Gastroesophageal sphincter (tissue), 4 donors: ENCODE results near the gene EPHB1. TPM values are rescaled to one million over a fixed set of nuclear protein-coding genes. Genes with fewer than 3 reads are reported as not detected.
A peak's percentile ranks its signal among the peaks of the same experiment; 100 is the strongest.

Experiments
- ATAC-seq: fragments of 150-250 bp; one replicate; pipeline ENCODE4 v1.9.1; 2016; ENCODE audit warnings: mild to moderate bottlenecking, moderate library complexity
- H3K27ac ChIP-seq, 4 donors: fragments of 200-600 bp; sonication (generic) in 3 of 4; 1 replicate in 3 of 4; 2 replicates in 1 of 4; pipeline ENCODE4 v1.5.1; 2016 to 2019
- H3K27me3 ChIP-seq: fragments of 200-600 bp; sonication (generic); one replicate; pipeline ENCODE4 v1.5.1; 2019
- H3K36me3 ChIP-seq, 2 donors: fragments of 200-600 bp; sonication (generic); one replicate each; pipeline ENCODE4 v1.5.1; 2019; ENCODE audit warnings: control low read depth in 1 of 2
- H3K4me1 ChIP-seq, 3 donors: fragments of 200-600 bp; sonication (generic); 1 replicate in 2 of 3; 2 replicates in 1 of 3; pipeline ENCODE4 v1.5.1; 2016 to 2019; ENCODE audit warnings: control low read depth in 2 of 3
- H3K4me3 ChIP-seq, 2 donors: fragments of 200-600 bp; sonication (generic); one replicate each; pipeline ENCODE4 v1.5.1; 2019; ENCODE audit warnings: mild to moderate bottlenecking in 1 of 2, moderate library complexity in 1 of 2
- H3K9me3 ChIP-seq, 3 donors: fragments of 200-600 bp; sonication (generic); one replicate each; pipeline ENCODE4 v1.5.1; 2017 to 2019; ENCODE audit warnings: control low read depth in 2 of 3
- CTCF ChIP-seq, 4 experiments: fragments of 200-600 bp in 2 of 4; fragments of 450-650 bp in 2 of 4; sonication (generic) in 1 of 4; IDR thresholded peaks; one replicate each; pipeline ENCODE4 v1.5.1; 2017 to 2019; ENCODE audit warnings: antibody characterized with exemption in 4 of 4, mild to moderate bottlenecking in 2 of 4, moderate library complexity in 2 of 4
- EP300 ChIP-seq: sonication (generic); formaldehyde crosslinking; IDR thresholded peaks from one replicate; pipeline ENCODE4 v1.6.1; 2017; ENCODE audit warnings: antibody characterized with exemption, mild to moderate bottlenecking
- POLR2A ChIP-seq, 2 donors: fragments of 450-650 bp; IDR thresholded peaks; one replicate each; pipeline ENCODE4 v1.6.1; 2017; ENCODE audit warnings: antibody characterized with exemption in 2 of 2, mild to moderate bottlenecking in 2 of 2, moderate library complexity in 1 of 2
- POLR2AphosphoS5 ChIP-seq: sonication (generic); formaldehyde crosslinking; IDR thresholded peaks from one replicate; pipeline ENCODE4 v1.6.1; 2017; ENCODE audit warnings: antibody characterized with exemption
- WGBS, 2 donors: methylation state at CpG; one replicate each; pipeline ENCODE4 v1.1.5; 2018; ENCODE audit warnings: low coverage in 1 of 2; 5-methylcytosine and 5-hydroxymethylcytosine counted together
- total RNA-seq, 4 donors: library from RNA; depleted of rRNA; stranded (reverse); fragments of >200 nt; gene quantifications; one replicate each; pipeline ENCODE4 v1.1.0, GENCODE V29; 2016

EPHB1 gene
- total RNA-seq, 4 donors from 2014 or later, result 0.81 to 5.7 (median 2.5) TPM; not detected in 1

DNA sequence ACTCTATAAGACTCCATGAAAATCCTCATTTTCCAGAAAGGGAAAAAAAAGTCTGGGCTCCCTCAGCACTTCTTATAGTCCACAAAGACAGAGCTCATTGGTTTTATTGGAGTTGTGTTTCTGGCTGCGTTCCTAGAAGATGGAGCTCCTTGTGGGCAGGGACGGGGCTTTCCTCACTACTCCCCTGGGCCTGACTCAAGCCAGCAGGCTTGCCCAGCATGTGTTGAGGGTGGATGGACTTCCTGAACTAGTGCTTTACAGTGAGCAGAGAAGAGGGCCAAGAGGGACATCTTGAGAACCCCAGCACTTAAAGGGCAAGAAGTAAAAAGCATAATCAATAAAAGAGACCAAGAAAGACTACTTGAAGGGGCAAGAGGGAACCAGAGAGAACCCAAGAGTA lies 43.2 kb upstream of the EPHB1 start:
- peaks cover 3% of the 10 kb centered on the region for H3K27me3 ChIP-seq
- H3K4me1 ChIP-seq, result no peaks in the 10 kb centered on the region
- no peak for ATAC-seq
- TF ChIP-seq POLR2A (IDR thresholded peaks at IDR 0.05) (no peak), POLR2AphosphoS5 (no peak), CTCF (IDR thresholded peaks at IDR 0.05) (no peak), EP300 (no peak)
- no peaks in the 10 kb centered on the region for H3K36me3 ChIP-seq
- H3K27ac ChIP-seq, result no peak overlapping the region
- no peak overlapping the region for H3K4me3 ChIP-seq
- no peaks in the 10 kb centered on the region for H3K9me3 ChIP-seq
- no CpG with 5 or more reads among the region's 2 CpGs for WGBS, 2 donors

GRCh38 chr3:134752761-134753461 lies 42.1 kb upstream of the EPHB1 start:
- peaks cover 3% of the 10 kb centered on the region for H3K27me3 ChIP-seq
- no peaks in the 10 kb centered on the region for H3K9me3 ChIP-seq
- H3K4me1 ChIP-seq, result no peaks in the 10 kb centered on the region
- TF ChIP-seq POLR2A (IDR thresholded peaks at IDR 0.05), result no peak
- TF ChIP-seq EP300, result no peak
- TF ChIP-seq CTCF (IDR thresholded peaks at IDR 0.05), result no peak
- TF ChIP-seq POLR2AphosphoS5, result no peak
- no peak for ATAC-seq
- H3K4me3 ChIP-seq, result no peak overlapping the region
- WGBS, 2 donors, result 22 to 41% methylated on average over 4 to 7 of the region's 9 CpGs
- no peak overlapping the region for H3K27ac ChIP-seq
- no peaks in the 10 kb centered on the region for H3K36me3 ChIP-seq

GRCh38 chr3:134753999-134754742 lies 40.9 kb upstream of the EPHB1 start:
- Histone ChIP-seq H3K36me3 (no peaks in the 10 kb centered on the region), H3K27me3 (peaks cover 3% of the 10 kb centered on the region), H3K4me3 (no peak overlapping the region), H3K4me1 (no peaks in the 10 kb centered on the region), H3K27ac (no peak overlapping the region), H3K9me3 (no peaks in the 10 kb centered on the region)
- 46 to 83% methylated on average over 1 to 4 of the region's 6 CpGs for WGBS, 2 donors
- ATAC-seq, result no peak
- no peak for TF ChIP-seq EP300

DNA sequence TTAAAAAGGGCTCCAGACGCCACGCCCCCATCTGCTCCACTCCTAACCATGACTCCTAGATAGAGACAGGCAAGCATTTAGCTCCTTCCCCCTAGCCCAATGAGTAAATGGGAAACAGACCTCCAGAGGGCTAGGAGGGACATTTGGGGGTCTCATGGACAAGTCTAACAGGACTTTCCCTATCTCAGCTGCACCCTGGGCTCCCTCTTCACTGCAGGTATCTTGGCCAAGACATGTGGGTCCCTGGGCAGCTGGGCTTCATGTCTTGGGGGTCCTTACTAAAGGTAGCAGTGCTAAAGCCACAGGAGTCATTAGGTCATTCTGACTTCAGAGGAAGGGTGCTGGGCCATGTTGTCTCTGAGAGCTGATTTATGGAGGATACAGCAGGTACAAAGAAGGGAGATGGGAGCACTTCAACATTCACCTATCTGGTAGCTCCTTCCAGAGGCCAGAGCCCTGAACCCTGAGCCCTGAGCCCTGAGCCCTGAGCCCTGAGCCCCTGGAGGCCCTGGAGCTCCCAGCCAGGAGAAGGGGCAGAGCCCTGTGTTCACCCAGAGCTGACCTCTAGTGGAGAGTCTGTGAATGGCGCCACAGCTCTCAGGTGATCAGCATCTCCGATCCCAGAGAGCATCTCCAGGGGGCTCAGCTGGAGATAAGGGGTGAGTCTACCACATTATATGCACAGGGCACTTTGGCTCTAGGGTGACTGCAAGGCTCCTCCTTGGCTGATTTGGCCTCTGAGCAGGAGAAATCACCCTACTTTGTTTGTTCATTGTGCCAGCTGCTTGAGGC lies 40.1 kb upstream of the EPHB1 start:
- Histone ChIP-seq H3K36me3 (no peaks in the 10 kb centered on the region), H3K27me3 (peaks cover 3% of the 10 kb centered on the region), H3K9me3 (no peaks in the 10 kb centered on the region), H3K4me3 (no peak overlapping the region), H3K4me1 (no peaks in the 10 kb centered on the region), H3K27ac (no peak overlapping the region)
- ATAC-seq, result peak; percentile 39
- 0 to 93% methylated on average over 1 to 2 of the region's 4 CpGs for WGBS, 2 donors
- TF ChIP-seq CTCF (IDR thresholded peaks at IDR 0.05) (peak; percentile 23 to 71 (median 64)), EP300 (no peak)

- no CpG with 5 or more reads among the region's 2 CpGs for WGBS, 2 donors
- H3K27me3 ChIP-seq, result peaks cover 3% of the 10 kb centered on the region
- no peaks in the 10 kb centered on the region for H3K4me1 ChIP-seq
- TF ChIP-seq EP300, result no peak
- TF ChIP-seq POLR2AphosphoS5, result no peak
- TF ChIP-seq CTCF (IDR thresholded peaks at IDR 0.05), result no peak
- no peak for TF ChIP-seq POLR2A (IDR thresholded peaks at IDR 0.05)
- no peak for ATAC-seq
- no peaks in the 10 kb centered on the region for H3K36me3 ChIP-seq
- H3K4me3 ChIP-seq, result no peak overlapping the region
- no peak overlapping the region for H3K27ac ChIP-seq
- no peaks in the 10 kb centered on the region for H3K9me3 ChIP-seq
Measured at GRCh38 chr3:134755821-134756220, 39.2 kb upstream of the EPHB1 start.
